ENCODE results near the gene MRPL53. TPM values are rescaled to one million over a fixed set of nuclear protein-coding genes. Genes with fewer than 3 reads are reported as not detected.

MRPL53 gene
- total RNA-seq: 47.3 and 48.0 TPM in 2 replicates

GRCh38 chr2:74472086-74472944 lies at the start of gene MRPL53:
Gene MRPL53 (minus strand): TSS chr2:74472680. CDS start chr2:74472660, 20 bp downstream.

DNA sequence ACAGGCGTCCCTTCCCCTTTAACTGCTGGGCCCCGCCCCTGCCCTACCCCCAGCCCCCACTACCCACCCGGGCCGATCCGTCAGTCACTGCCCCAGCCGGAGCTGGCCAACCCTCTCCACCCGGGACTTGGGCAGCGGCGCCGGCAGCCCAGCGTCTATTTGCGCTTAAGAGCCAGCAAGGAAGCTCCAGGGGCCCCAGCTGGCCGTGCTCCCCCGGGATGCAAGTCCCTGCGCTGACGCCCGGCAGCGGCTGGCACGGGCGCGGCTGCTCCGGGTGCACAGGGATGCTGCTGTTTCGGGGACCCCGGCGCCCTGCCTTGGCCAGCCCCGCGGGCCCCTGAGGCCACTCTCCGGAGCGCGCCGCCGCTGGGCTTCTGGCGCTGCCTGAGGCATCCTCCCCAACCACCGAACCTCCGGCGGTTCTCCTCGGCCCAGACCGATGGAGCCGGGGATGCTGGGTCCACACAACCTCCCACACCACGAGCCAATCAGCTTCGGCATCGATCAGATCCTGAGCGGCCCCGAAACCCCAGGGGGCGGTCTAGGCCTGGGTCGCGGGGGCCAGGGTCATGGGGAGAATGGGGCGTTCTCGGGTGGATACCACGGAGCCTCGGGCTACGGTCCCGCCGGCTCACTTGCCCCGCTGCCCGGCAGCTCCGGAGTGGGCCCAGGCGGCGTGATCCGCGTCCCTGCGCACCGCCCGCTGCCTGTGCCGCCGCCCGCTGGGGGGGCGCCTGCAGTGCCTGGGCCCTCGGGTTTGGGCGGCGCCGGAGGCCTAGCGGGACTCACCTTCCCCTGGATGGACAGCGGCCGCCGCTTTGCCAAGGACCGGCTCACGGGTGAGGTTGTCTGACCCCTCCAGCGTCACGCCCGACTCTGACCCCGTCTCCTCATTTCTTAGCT lies 42.1 kb upstream of the MRPL53 start, which contains the start of gene TLX2:
TLX2 (plus strand) TSS at position 83 of the 903 bp plus-strand sequence; CDS start at position 440, 357 bp downstream.

GRCh38 chr2:74507145-74507925 lies 34.9 kb upstream of the MRPL53 start, which contains the start of gene PCGF1:
Gene PCGF1 (minus strand): TSS chr2:74507695. CDS start chr2:74507668, 27 bp downstream.

DNA sequence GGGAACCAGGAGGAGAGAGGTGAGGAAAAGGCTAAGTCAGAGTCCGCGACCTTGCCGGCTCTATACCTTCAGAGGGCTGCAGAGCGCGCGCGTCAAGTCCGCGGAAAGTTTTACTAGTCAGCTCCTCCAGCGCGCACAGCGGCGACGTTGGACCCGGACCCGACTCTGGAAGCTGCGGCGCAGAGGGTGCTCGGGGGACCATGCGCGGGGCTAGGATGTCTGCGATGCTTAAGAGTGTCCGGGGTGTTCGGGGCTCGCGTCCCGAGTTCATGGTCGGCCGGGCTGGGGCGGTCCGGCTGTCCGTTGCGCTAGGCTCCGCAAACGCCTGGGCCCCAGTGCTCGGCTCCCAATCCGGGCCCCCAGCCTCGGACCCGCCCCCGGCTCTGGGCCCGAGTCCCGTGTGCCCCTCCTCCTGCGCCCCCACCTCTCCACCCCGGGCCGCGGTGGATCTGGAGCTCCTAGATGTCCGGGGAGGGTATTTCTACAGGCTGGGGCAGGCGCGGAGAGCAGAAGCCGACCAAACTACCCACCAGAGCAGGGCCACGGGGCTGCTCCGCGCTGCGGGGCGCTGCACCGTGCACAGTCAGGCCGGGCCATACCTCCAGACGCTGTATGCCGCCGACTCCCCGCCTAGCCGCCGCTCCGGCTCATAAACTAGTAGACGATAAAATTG lies 26.9 kb upstream of the MRPL53 start, which contains the start of gene LBX2:
LBX2 (minus strand) TSS at position 337 of the 673 bp plus-strand sequence; CDS start at position 271, 66 bp downstream.

GRCh38 chr2:74482801-74483674 lies 10.6 kb upstream of the MRPL53 start, which contains the start of the genes CCDC142 and TTC31:
Gene CCDC142 (minus strand): TSS chr2:74482998. CDS start chr2:74482837, 161 bp downstream.
Gene TTC31 (plus strand): TSS chr2:74483081. CDS start chr2:74483096, 15 bp downstream.

DNA sequence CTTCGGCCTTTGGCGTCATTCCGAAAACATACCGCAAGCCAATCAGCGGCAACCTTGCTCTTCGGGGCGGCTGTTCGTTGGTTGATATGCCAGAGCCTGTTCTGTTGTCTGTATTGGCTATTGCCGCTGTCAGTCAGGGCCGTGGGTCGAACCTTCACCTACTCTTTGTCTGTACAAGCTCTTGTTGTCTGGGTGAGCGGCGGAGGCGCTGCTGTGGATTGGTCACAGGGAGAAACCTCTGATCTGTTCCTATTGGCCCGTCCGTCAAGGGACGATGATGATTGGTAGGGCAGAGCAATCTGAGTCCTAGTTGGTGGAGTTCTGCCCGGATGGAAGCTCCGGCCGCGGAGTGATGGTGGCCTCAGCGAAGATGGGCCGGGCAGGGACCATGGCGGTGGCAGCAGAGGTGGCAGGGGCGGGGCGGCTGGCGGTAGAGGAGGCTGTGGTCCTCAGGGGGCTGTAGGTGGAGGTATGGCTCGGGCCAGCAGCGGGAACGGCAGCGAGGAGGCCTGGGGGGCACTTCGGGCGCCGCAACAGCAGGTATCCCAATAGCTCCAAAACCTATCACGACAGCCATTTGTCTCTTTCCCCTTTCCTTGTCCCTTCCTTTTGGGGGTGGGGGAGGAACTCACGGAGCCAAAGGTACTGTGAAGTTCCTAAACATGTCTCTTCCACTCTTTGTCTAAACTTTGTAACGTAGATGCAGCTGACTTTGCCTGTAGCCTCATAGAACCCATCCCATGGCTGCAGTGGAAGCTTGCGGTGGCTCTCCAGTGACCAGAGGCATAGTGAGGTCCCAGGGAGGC lies 14.1 kb downstream of the MRPL53 start, which contains the start of gene WBP1:
WBP1 (plus strand) TSS at position 307 of the 806 bp plus-strand sequence; CDS start at position 472, 165 bp downstream.

GRCh38 chr2:74454654-74455511 lies 17.6 kb downstream of the MRPL53 start, which contains the start of gene INO80B:
Gene INO80B (plus strand): TSS chr2:74455087. CDS start chr2:74455117, 30 bp downstream.

GRCh38 chr2:74441690-74442482 lies 30.6 kb downstream of the MRPL53 start, which contains the start of gene RTKN:
Gene RTKN (minus strand): TSS chr2:74441937. CDS start chr2:74441816, 121 bp downstream.

Other genes with a start within 250 kb of the MRPL53 start
- under 0.01 and 0.44 TPM in 2 replicates for gene SLC4A5, start 129.3 kb downstream of the MRPL53 start, total RNA-seq
- gene DCTN1, start 92.4 kb downstream of the MRPL53 start, total RNA-seq: 200 and 311 TPM in 2 replicates
- gene C2orf81, start 51.1 kb downstream of the MRPL53 start, total RNA-seq: 1.5 and 2.0 TPM in 2 replicates
- 36.4 and 95.7 TPM in 2 replicates for gene WDR54, start 51.0 kb downstream of the MRPL53 start, total RNA-seq
- gene RTKN, start 30.7 kb downstream of the MRPL53 start, total RNA-seq: 22.3 and 24.0 TPM in 2 replicates
- 14.1 and 16.0 TPM in 2 replicates for gene INO80B, start 17.6 kb downstream of the MRPL53 start, total RNA-seq
- 36.4 and 87.2 TPM in 2 replicates for gene WBP1, start 14.2 kb downstream of the MRPL53 start, total RNA-seq
- gene MOGS, start 7.3 kb downstream of the MRPL53 start, total RNA-seq: 62.1 and 68.0 TPM in 2 replicates
- gene CCDC142, start 10.3 kb upstream of the MRPL53 start, total RNA-seq: 25.9 and 27.6 TPM in 2 replicates
- gene TTC31, start 10.4 kb upstream of the MRPL53 start, total RNA-seq: 11.6 and 19.6 TPM in 2 replicates
- gene LBX2, start 26.9 kb upstream of the MRPL53 start, total RNA-seq: 3.1 and 6.3 TPM in 2 replicates
- gene PCGF1, start 35.0 kb upstream of the MRPL53 start, total RNA-seq: 21.2 and 25.5 TPM in 2 replicates
- gene TLX2, start 41.8 kb upstream of the MRPL53 start, total RNA-seq: 0.58 and 0.83 TPM in 2 replicates
- under 0.01 and 0.29 TPM in 2 replicates for gene DQX1, start 53.6 kb upstream of the MRPL53 start, total RNA-seq
- 57.6 and 90.3 TPM in 2 replicates for gene AUP1, start 57.0 kb upstream of the MRPL53 start, total RNA-seq
- 38.1 and 50.4 TPM in 2 replicates for gene HTRA2, start 57.3 kb upstream of the MRPL53 start, total RNA-seq
- 27.3 and 53.9 TPM in 2 replicates for gene LOXL3, start 81.3 kb upstream of the MRPL53 start, total RNA-seq
- 27.3 and 50.4 TPM in 2 replicates for gene DOK1, start 82.0 kb upstream of the MRPL53 start, total RNA-seq
- gene M1AP, start 175.7 kb upstream of the MRPL53 start, total RNA-seq: not detected in 2 replicates
- gene SEMA4F, start 181.6 kb upstream of the MRPL53 start, total RNA-seq: 10.2 and 18.4 TPM in 2 replicates

Measured in smooth muscle cell of trachea (primary cell).